HEK293 (cell line): ENCODE measurements around the gene CRELD1.

Experiments used
- BCL11A ChIP-seq: fragments of 450-650 bp; formaldehyde crosslinking; IDR thresholded peaks from 2 replicates; pipeline ENCODE4 v1.5.1; 2016; ENCODE audit warnings: low read depth, missing biosample characterization, missing genetic modification characterization
- IKZF3 ChIP-seq: fragments of 450-650 bp; IDR thresholded peaks from 2 replicates; pipeline ENCODE4 v1.5.0; 2018; ENCODE audit warnings: missing biosample characterization, mild to moderate bottlenecking, missing genetic modification characterization, moderate library complexity
- INSM2 ChIP-seq: fragments of 450-650 bp; formaldehyde crosslinking; IDR thresholded peaks from 2 replicates; pipeline ENCODE4 v1.5.1; 2016; ENCODE audit warnings: missing biosample characterization, missing genetic modification characterization
- KLF1 ChIP-seq: fragments of 450-650 bp; formaldehyde crosslinking; IDR thresholded peaks from 2 replicates; pipeline ENCODE4 v1.5.1; 2016; ENCODE audit warnings: missing biosample characterization, missing genetic modification characterization
- KLF16 ChIP-seq: fragments of 450-650 bp; formaldehyde crosslinking; IDR thresholded peaks from 2 replicates; pipeline ENCODE4 v1.5.1; 2017; ENCODE audit warnings: missing biosample characterization, missing genetic modification characterization
- KLF8 ChIP-seq: fragments of 450-650 bp; formaldehyde crosslinking; IDR thresholded peaks from 2 replicates; pipeline ENCODE4 v1.5.1; 2016; ENCODE audit warnings: missing biosample characterization, missing genetic modification characterization
- PBX3 ChIP-seq: sonication (generic); formaldehyde crosslinking; IDR thresholded peaks from 2 replicates; pipeline ENCODE4 v1.8.1; 2022; ENCODE audit warnings: mild to moderate bottlenecking, moderate library complexity, missing genetic modification reagents
- PRDM10 ChIP-seq: fragments of 450-650 bp; formaldehyde crosslinking; IDR thresholded peaks from 2 replicates; pipeline ENCODE4 v1.5.1; 2016; ENCODE audit warnings: missing biosample characterization, missing genetic modification characterization
- YY2 ChIP-seq: fragments of 450-650 bp; formaldehyde crosslinking; IDR thresholded peaks from 2 replicates; pipeline ENCODE4 v1.5.1; 2016; ENCODE audit warnings: missing biosample characterization, missing genetic modification characterization
- ZBTB17 ChIP-seq: fragments of 450-650 bp; formaldehyde crosslinking; IDR thresholded peaks from 2 replicates; pipeline ENCODE4 v1.5.1; 2016; ENCODE audit warnings: missing biosample characterization, missing genetic modification characterization
- ZBTB20 ChIP-seq: fragments of 450-650 bp; formaldehyde crosslinking; IDR thresholded peaks from 2 replicates; pipeline ENCODE4 v1.5.1; 2016; ENCODE audit warnings: missing biosample characterization, missing genetic modification characterization
- ZBTB48 ChIP-seq: fragments of 450-650 bp; formaldehyde crosslinking; IDR thresholded peaks from 2 replicates; pipeline ENCODE4 v1.5.1; 2016; ENCODE audit warnings: missing biosample characterization, missing genetic modification characterization
- ZFP69B ChIP-seq: fragments of 450-650 bp; formaldehyde crosslinking; IDR thresholded peaks from 2 replicates; pipeline ENCODE4 v1.5.1; 2016; ENCODE audit warnings: missing biosample characterization, missing genetic modification characterization
- ZIC2 ChIP-seq: fragments of 450-650 bp; formaldehyde crosslinking; IDR thresholded peaks from 2 replicates; pipeline ENCODE4 v1.5.1; 2016; ENCODE audit warnings: missing biosample characterization, missing genetic modification characterization
- ZNF10 ChIP-seq: fragments of 450-650 bp; formaldehyde crosslinking; IDR thresholded peaks from 2 replicates; pipeline ENCODE4 v1.5.1; 2017; ENCODE audit warnings: missing biosample characterization, missing genetic modification characterization
- ZNF202 ChIP-seq: fragments of 450-650 bp; formaldehyde crosslinking; IDR thresholded peaks from 2 replicates; pipeline ENCODE4 v1.5.1; 2016; ENCODE audit warnings: missing biosample characterization, missing genetic modification characterization, borderline replicate concordance
- ZNF311 ChIP-seq: fragments of 450-650 bp; formaldehyde crosslinking; IDR thresholded peaks from 2 replicates; pipeline ENCODE4 v1.5.1; 2017; ENCODE audit warnings: missing biosample characterization, missing genetic modification characterization, borderline replicate concordance
- ZNF48 ChIP-seq: fragments of 450-650 bp; formaldehyde crosslinking; IDR thresholded peaks from 2 replicates; pipeline ENCODE4 v1.5.1; 2016; ENCODE audit warnings: missing biosample characterization, missing genetic modification characterization
- ZNF529 ChIP-seq: fragments of 450-650 bp; formaldehyde crosslinking; IDR thresholded peaks from 2 replicates; pipeline ENCODE4 v1.5.1; 2017; ENCODE audit warnings: missing genetic modification characterization, missing biosample characterization; ENCODE audit not compliant: insufficient replicate concordance
- ZNF596 ChIP-seq: fragments of 450-650 bp; IDR thresholded peaks from 2 replicates; pipeline ENCODE4 v1.5.0; 2018; ENCODE audit warnings: missing biosample characterization, mild to moderate bottlenecking, missing genetic modification characterization, moderate library complexity
- ZNF600 ChIP-seq: fragments of 450-650 bp; formaldehyde crosslinking; IDR thresholded peaks from 2 replicates; pipeline ENCODE4 v1.5.1; 2016; ENCODE audit warnings: missing biosample characterization, missing genetic modification characterization
- ZNF768 ChIP-seq: fragments of 450-650 bp; formaldehyde crosslinking; IDR thresholded peaks from 2 replicates; pipeline ENCODE4 v1.5.1; 2018; ENCODE audit warnings: missing biosample characterization, mild to moderate bottlenecking, missing genetic modification characterization
- ZNF792 ChIP-seq: fragments of 450-650 bp; formaldehyde crosslinking; IDR thresholded peaks from 2 replicates; pipeline ENCODE4 v1.5.1; 2016; ENCODE audit warnings: missing biosample characterization, missing genetic modification characterization
- ZSCAN30 ChIP-seq: fragments of 450-650 bp; IDR thresholded peaks from 2 replicates; pipeline ENCODE4 v1.5.1; 2018; ENCODE audit warnings: missing biosample characterization, mild to moderate bottlenecking, missing genetic modification characterization, moderate library complexity
- TF ChIP-seq, protein P1 (sequence below): fragments of 450-650 bp; formaldehyde crosslinking; IDR thresholded peaks from 2 replicates; pipeline ENCODE4 v1.5.1; 2016; ENCODE audit warnings: missing biosample characterization, missing genetic modification characterization
- TF ChIP-seq, protein P2 (sequence below): IDR thresholded peaks from 2 replicates; pipeline ENCODE4 v1.6.1; 2011; ENCODE audit warnings: mild to moderate bottlenecking, low read depth, low read length, borderline replicate concordance
- TF ChIP-seq, protein P3 (sequence below): fragments of 450-650 bp; formaldehyde crosslinking; IDR thresholded peaks from 2 replicates; pipeline ENCODE4 v1.5.1; 2016; ENCODE audit warnings: missing biosample characterization, missing genetic modification characterization

Gene CRELD1

DNA sequence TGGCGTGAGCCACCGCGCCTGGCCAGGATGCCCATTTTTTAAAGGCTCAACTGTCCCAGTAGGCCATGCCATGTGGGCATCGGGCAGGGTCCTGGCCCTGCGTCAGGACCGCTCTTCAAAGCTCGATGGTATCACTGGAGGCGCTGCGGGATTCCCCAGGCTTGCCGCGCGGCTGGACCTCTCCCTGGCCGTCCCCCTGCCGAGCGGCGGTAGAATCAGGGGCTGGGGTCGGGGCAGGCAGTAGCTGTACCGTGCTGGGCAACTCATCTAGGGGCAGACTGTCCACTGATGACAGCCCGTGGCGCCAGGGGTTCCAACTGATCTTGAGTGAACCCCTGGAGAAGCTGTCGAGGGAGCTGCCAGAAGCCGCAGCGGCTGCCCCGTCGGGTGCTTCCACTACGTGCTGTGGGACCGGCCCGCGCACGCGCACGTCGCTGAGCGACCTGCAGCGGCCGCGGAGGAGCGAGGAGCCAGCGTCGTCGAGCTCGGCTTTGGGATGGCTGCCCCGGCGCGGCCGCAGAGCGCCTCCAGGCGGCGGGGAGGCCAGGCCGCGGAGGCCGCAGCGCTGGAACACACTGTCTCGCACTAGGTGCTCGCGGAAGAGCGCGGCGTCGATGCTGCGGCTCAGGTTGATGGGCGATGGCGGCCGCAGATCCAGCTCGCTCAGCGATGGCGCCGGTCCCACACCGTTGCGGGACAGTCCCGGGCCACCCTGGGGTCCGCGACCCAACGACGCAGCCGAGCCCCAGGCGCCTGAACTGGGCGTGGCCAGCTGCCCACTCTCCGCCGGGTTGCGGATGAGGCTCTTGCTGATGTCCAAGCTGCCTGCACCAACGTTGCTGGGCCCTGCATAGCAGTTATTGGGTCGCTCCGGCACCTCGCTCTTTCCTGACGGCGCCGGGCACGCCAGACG, 12.7 kb downstream of the CRELD1 start (continued):
- no peak for TF ChIP-seq ZNF202
- TF ChIP-seq, protein P1, sequence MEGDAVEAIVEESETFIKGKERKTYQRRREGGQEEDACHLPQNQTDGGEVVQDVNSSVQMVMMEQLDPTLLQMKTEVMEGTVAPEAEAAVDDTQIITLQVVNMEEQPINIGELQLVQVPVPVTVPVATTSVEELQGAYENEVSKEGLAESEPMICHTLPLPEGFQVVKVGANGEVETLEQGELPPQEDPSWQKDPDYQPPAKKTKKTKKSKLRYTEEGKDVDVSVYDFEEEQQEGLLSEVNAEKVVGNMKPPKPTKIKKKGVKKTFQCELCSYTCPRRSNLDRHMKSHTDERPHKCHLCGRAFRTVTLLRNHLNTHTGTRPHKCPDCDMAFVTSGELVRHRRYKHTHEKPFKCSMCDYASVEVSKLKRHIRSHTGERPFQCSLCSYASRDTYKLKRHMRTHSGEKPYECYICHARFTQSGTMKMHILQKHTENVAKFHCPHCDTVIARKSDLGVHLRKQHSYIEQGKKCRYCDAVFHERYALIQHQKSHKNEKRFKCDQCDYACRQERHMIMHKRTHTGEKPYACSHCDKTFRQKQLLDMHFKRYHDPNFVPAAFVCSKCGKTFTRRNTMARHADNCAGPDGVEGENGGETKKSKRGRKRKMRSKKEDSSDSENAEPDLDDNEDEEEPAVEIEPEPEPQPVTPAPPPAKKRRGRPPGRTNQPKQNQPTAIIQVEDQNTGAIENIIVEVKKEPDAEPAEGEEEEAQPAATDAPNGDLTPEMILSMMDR (tag by site-specific recombination) = peak; percentile 51
- TF ChIP-seq ZFP69B (tag by site-specific recombination) = peak; percentile 28; the same call in 1 of the 2 replicates
- TF ChIP-seq, protein P2, sequence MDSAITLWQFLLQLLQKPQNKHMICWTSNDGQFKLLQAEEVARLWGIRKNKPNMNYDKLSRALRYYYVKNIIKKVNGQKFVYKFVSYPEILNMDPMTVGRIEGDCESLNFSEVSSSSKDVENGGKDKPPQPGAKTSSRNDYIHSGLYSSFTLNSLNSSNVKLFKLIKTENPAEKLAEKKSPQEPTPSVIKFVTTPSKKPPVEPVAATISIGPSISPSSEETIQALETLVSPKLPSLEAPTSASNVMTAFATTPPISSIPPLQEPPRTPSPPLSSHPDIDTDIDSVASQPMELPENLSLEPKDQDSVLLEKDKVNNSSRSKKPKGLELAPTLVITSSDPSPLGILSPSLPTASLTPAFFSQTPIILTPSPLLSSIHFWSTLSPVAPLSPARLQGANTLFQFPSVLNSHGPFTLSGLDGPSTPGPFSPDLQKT = no peak
- peak; percentile 68; the same call in 1 of the 2 replicates for TF ChIP-seq ZBTB17 (tag by site-specific recombination)
- peak; percentile 75 for TF ChIP-seq ZBTB20
- 0 out of 2 replicates have a peak, but pooled peaks have one; percentile 9 for TF ChIP-seq KLF16
- peak; percentile 56; the same call in 1 of the 2 replicates for TF ChIP-seq YY2 (tag by site-specific recombination)
- TF ChIP-seq ZNF48 (tag by site-specific recombination) = no peak
- peak; percentile 25; the same call in 1 of the 2 replicates for TF ChIP-seq ZNF10 (tag by site-specific recombination)
- TF ChIP-seq ZNF311 (tag by site-specific recombination) = no peak
- TF ChIP-seq ZNF529 (tag by site-specific recombination) = no peak
- TF ChIP-seq BCL11A (tag by site-specific recombination) = no peak
- TF ChIP-seq ZSCAN30 = peak; percentile 96
- TF ChIP-seq, protein P3, sequence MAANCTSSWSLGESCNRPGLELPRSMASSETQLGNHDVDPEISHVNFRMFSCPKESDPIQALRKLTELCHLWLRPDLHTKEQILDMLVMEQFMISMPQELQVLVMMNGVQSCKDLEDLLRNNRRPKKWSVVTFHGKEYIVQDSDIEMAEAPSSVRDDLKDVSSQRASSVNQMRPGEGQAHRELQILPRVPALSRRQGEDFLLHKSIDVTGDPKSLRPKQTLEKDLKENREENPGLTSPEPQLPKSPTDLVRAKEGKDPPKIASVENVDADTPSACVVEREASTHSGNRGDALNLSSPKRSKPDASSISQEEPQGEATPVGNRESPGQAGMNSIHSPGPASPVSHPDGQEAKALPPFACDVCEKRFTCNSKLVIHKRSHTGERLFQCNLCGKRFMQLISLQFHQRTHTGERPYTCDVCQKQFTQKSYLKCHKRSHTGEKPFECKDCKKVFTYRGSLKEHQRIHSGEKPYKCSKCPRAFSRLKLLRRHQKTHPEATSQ (tag by site-specific recombination) = peak; percentile 96
- 0 out of 2 replicates have a peak, but pooled peaks have one; percentile 11 for TF ChIP-seq IKZF3
- 0 out of 2 replicates have a peak, but pooled peaks have one; percentile 11 for TF ChIP-seq ZNF792 (tag by site-specific recombination)
- peak; percentile 56; the same call in 1 of the 2 replicates for TF ChIP-seq KLF8 (tag by site-specific recombination)
- peak; percentile 52 for TF ChIP-seq ZNF600 (tag by site-specific recombination)
- peak; percentile 60 for TF ChIP-seq PBX3 (CRISPR knock-in tag)
- TF ChIP-seq ZNF596 = peak; percentile 67
- TF ChIP-seq ZNF768 = 0 out of 2 replicates have a peak, but pooled peaks have one; percentile 4
- peak; percentile 32; the same call in 1 of the 2 replicates for TF ChIP-seq ZBTB48 (tag by site-specific recombination)
- TF ChIP-seq ZIC2 = peak; percentile 96
- 0 out of 2 replicates have a peak, but pooled peaks have one; percentile 36 for TF ChIP-seq INSM2 (tag by site-specific recombination)
- peak; percentile 81 for TF ChIP-seq PRDM10
- TF ChIP-seq KLF1 (tag by site-specific recombination) = peak; percentile 28; the same call in 1 of the 2 replicates
